Myometrial cell (primary cell): ENCODE data around the gene MT1E. TPM values are rescaled to one million over a fixed set of nuclear protein-coding genes. Genes with fewer than 3 reads are reported as not detected.

ENCODE experiments used
- total RNA-seq: library from RNA; depleted of rRNA; stranded (reverse); fragments of >200 nt; gene quantifications from 2 replicates; pipeline ENCODE4 v1.2.3, GENCODE V29; 2015

Gene MT1E
- 146 and 173 TPM in 2 replicates for total RNA-seq

GRCh38 chr16:56625140-56625942 is at the start of gene MT1E:
Gene MT1E (plus strand): TSS chr16:56625781. CDS start chr16:56625852, 71 bp downstream.

GRCh38 chr16:56589141-56590039 is 36.2 kb upstream of the MT1E start, which contains the start of gene MT3:
Gene MT3 (plus strand): TSS chr16:56589528. CDS start chr16:56589591, 63 bp downstream.

GRCh38 chr16:56608043-56608875 is 17.3 kb upstream of the MT1E start, which contains the start of gene MT2A:
Gene MT2A (plus strand): TSS chr16:56608584. CDS start chr16:56608656, 72 bp downstream.

GRCh38 chr16:56632156-56632847 is 6.7 kb downstream of the MT1E start, which contains the start of gene MT1M:
Gene MT1M (plus strand): TSS chr16:56632659. CDS start chr16:56632732, 73 bp downstream.

GRCh38 chr16:56637814-56638750 is 12.5 kb downstream of the MT1E start, which contains the start of gene MT1A:
Gene MT1A (plus strand): TSS chr16:56638666. CDS start chr16:56638739, 73 bp downstream.

DNA sequence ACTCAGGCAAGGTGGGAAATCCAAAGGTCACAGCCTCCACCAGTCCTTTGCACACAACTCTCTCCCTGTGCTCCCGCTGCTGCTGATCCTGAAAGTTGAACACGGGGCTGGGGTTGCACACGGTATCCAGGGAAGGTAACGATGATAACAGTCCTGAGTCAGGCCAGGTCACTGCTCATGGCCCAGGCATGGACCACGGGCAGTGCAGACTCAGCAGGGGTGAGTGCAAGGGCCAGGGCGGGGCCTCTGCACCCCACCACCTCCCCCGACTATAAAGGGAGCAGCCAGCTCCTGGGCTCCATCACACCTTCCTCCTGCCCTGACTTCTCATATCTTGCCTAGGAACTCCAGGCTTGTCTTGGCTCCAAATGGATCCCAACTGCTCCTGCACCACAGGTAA is 26.0 kb downstream of the MT1E start, which contains the start of gene MT1B:
Gene MT1B, plus strand, starts transcription at position 301 of the 400 bp plus-strand sequence. Its CDS starts 68 bp downstream, at position 369.

DNA sequence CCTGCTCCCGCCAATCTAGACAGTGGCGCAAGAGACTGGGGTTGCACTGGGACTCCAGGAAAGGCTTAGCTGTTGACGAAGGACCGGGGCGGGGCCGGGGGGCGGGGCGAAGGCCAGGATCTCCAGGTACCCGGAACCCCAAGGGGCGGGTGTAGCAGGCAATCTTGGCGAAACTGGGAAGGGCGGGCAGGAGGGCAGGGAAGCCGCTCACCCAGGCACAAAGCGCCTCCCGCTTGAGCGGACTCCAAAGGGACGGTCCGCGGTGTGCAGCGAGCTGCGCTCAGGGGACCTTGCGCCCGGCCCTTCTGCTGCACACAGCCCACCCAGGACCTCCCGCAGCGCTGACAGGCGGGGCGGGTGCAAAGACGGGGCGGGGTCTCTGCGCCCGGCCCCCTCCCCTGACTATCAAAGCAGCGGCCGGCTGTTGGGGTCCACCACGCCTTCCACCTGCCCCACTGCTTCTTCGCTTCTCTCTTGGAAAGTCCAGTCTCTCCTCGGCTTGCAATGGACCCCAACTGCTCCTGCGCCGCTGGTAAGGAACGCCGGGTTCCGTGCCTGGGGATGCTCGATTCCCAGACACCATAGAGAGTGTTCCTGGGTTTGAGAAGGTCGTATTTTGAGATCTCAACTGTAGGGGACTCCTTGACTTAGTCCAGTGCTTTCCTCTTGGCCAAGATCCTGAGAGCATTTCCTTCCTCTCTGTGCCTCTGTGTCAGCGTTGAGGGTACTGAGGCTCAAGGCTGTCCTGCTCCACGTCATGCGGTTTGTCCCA is 32.2 kb downstream of the MT1E start, which contains the start of gene MT1F:
Gene MT1F, plus strand, starts transcription at position 405 of the 772 bp plus-strand sequence. Its CDS starts 100 bp downstream, at position 505.

GRCh38 chr16:56667581-56668571 is 42.3 kb downstream of the MT1E start, which contains the start of gene MT1G:
Gene MT1G (minus strand): TSS chr16:56668065. CDS start chr16:56667993, 72 bp downstream.

GRCh38 chr16:56669005-56669839 is 43.6 kb downstream of the MT1E start, which contains the start of gene MT1H:
Gene MT1H (plus strand): TSS chr16:56669814. CDS start chr16:56669885, 71 bp downstream.

Other genes with a start within 250 kb of the MT1E start
- gene AMFR, start 200.2 kb upstream of the MT1E start, total RNA-seq, result 123 and 152 TPM in 2 replicates
- gene NUDT21, start 174.4 kb upstream of the MT1E start, total RNA-seq, result 56.5 and 105 TPM in 2 replicates
- 38.3 and 101 TPM in 2 replicates for gene OGFOD1, start 174.2 kb upstream of the MT1E start, total RNA-seq
- 47.3 and 61.5 TPM in 2 replicates for gene BBS2, start 105.8 kb upstream of the MT1E start, total RNA-seq
- gene MT4, start 60.7 kb upstream of the MT1E start, total RNA-seq, result not detected in 2 replicates
- gene MT3, start 36.3 kb upstream of the MT1E start, total RNA-seq, result not detected in 2 replicates
- 392 and 575 TPM in 2 replicates for gene MT2A, start 17.2 kb upstream of the MT1E start, total RNA-seq
- 9.0 and 9.8 TPM in 2 replicates for gene MT1M, start 6.9 kb downstream of the MT1E start, total RNA-seq
- 15.6 and 38.3 TPM in 2 replicates for gene MT1A, start 12.9 kb downstream of the MT1E start, total RNA-seq
- gene MT1B, start 26.1 kb downstream of the MT1E start, total RNA-seq, result not detected in 2 replicates
- 6.2 TPM in 1 of 2 replicates, not detected in the other for gene MT1F, start 32.2 kb downstream of the MT1E start, total RNA-seq
- gene MT1G, start 42.3 kb downstream of the MT1E start, total RNA-seq, result 57.4 and 95.7 TPM in 2 replicates
- 6.9 and 10.5 TPM in 2 replicates for gene MT1H, start 44.0 kb downstream of the MT1E start, total RNA-seq
- gene MT1X, start 56.7 kb downstream of the MT1E start, total RNA-seq, result 31.7 and 83.9 TPM in 2 replicates
- gene NUP93, start 104.3 kb downstream of the MT1E start, total RNA-seq, result 66.5 and 81.6 TPM in 2 replicates
- gene SLC12A3, start 239.4 kb downstream of the MT1E start, total RNA-seq, result not detected in 2 replicates